Activated B cell treated with CpG ODN at 0.5 μM for 24 hours (primary cell): Measurements from ENCODE around the gene TGFB1. TPM values are rescaled to one million over a fixed set of nuclear protein-coding genes. Genes with fewer than 3 reads are reported as not detected.
A peak's percentile ranks its signal among the peaks of the same experiment; 100 is the strongest.

Experiments
- ATAC-seq: fragments of 200-7000 bp; cut with Tn5 transposase; one replicate; pipeline ENCODE4 v1.10.0; 2021; ENCODE audit warnings: low read depth, mild to moderate bottlenecking, moderate library complexity
- CTCF ChIA-PET: fragments of 350-600 bp; sonication (Branson Sonifier 250); formaldehyde crosslinking; loops from one replicate; lab custom pipeline; 2021; ENCODE audit warnings: antibody characterized with exemption; lab: Charles Lee
- POLR2A ChIA-PET: fragments of 350-600 bp; sonication (Branson Sonifier 250); formaldehyde crosslinking; loops from one replicate; lab custom pipeline; 2021; ENCODE audit warnings: antibody characterized with exemption; lab: Charles Lee
- DNase-seq: peaks from one replicate; pipeline ENCODE4 v3.0.0; 2022
- H3K27ac Mint-ChIP-seq: one replicate; pipeline ENCODE4 v1.8.0; 2020; ENCODE audit warnings: mixed read lengths
- H3K27me3 Mint-ChIP-seq: one replicate; pipeline ENCODE4 v1.8.0; 2021; ENCODE audit warnings: mixed read lengths
- H3K36me3 Mint-ChIP-seq: one replicate; pipeline ENCODE4 v1.8.0; 2021; ENCODE audit warnings: low read depth, mixed read lengths
- H3K4me1 Mint-ChIP-seq: one replicate; pipeline ENCODE4 v1.8.0; 2021; ENCODE audit warnings: mixed read lengths
- H3K4me3 Mint-ChIP-seq: one replicate; pipeline ENCODE4 v1.8.0; 2020; ENCODE audit warnings: mild to moderate bottlenecking, mixed read lengths
- H3K9me3 Mint-ChIP-seq: one replicate; pipeline ENCODE4 v1.8.0; 2020; ENCODE audit warnings: mixed read lengths
- CTCF ChIP-seq: fragments of 200-600 bp; IDR thresholded peaks from one replicate; pipeline ENCODE4 v1.8.0; 2022; ENCODE audit warnings: antibody characterized with exemption, mild to moderate bottlenecking
- intact Hi-C: fragments of 100-400 bp; cut with micrococcal nuclease; formaldehyde crosslinking; loops from one replicate; pipeline ENCODE4 v1.15.1; 2024
- total RNA-seq: library from RNA; stranded (reverse); gene quantifications from 2 replicates; pipeline ENCODE4 v1.2.3, GENCODE V29; 2022

The TGFB1 gene
- total RNA-seq, 1 donor from 2014 or later, result 88.5 TPM

- H3K27ac Mint-ChIP-seq, result no peak overlapping the region
- intact Hi-C loops, result no loop called here
- no peak for TF ChIP-seq CTCF
- ChIA-PET CTCF (no interaction called here), POLR2A (interaction anchor here (0.6 kb wide), 1 partner anchor 20 kb away, joined by 3 read pairs; no protein-coding TSS in a partner anchor)
- H3K36me3 Mint-ChIP-seq, result peaks cover 56% of the 10 kb centered on the region
- ATAC-seq (no peak), DNase-seq (no peak)
- no peaks in the 10 kb centered on the region for H3K27me3 Mint-ChIP-seq
- H3K9me3 Mint-ChIP-seq, result no peaks in the 10 kb centered on the region
- peaks cover 61% of the 10 kb centered on the region for H3K4me1 Mint-ChIP-seq
- H3K4me3 Mint-ChIP-seq, result no peak overlapping the region
These were observed 22.6 kb downstream of the TGFB1 start for GRCh38 chr19:41330946-41331678.

- Mint-ChIP-seq H3K4me3 (no peak overlapping the region), H3K9me3 (no peaks in the 10 kb centered on the region), H3K4me1 (peaks cover 61% of the 10 kb centered on the region), H3K27ac (no peak overlapping the region), H3K27me3 (no peaks in the 10 kb centered on the region), H3K36me3 (peaks cover 54% of the 10 kb centered on the region)
- no peak for DNase-seq
- CTCF ChIA-PET, result no interaction called here
- intact Hi-C loops, result no loop called here
- no peak for ATAC-seq
- POLR2A ChIA-PET, result no interaction called here
- no peak for TF ChIP-seq CTCF
These were observed 23.2 kb downstream of the TGFB1 start for GRCh38 chr19:41330481-41330880.

GRCh38 chr19:41328842-41329225, 24.9 kb downstream of the TGFB1 start:
- no peak for DNase-seq
- no peaks in the 10 kb centered on the region for H3K27me3 Mint-ChIP-seq
- peaks cover 47% of the 10 kb centered on the region for H3K36me3 Mint-ChIP-seq
- peak overlapping the region; percentile 77 for H3K4me3 Mint-ChIP-seq
- ChIA-PET POLR2A (interaction anchor here (0.5 to 6.2 kb wide), 9 partner anchors 9 to 576 kb away, joined by 3 to 119 read pairs (median 8); partner anchors contain the start of genes B9D2, HNRNPUL1 and TGFB1), CTCF (interaction anchor here (0.6 to 1.2 kb wide), 2 partner anchors 11 to 27 kb away, joined by 3 read pairs; no protein-coding TSS in a partner anchor)
- TF ChIP-seq CTCF, result no peak
- intact Hi-C loops, result no loop called here
- ATAC-seq, result no peak
- H3K4me1 Mint-ChIP-seq, result peaks cover 65% of the 10 kb centered on the region
- peak overlapping the region; percentile 91 for H3K27ac Mint-ChIP-seq
- H3K9me3 Mint-ChIP-seq, result no peaks in the 10 kb centered on the region

- Mint-ChIP-seq H3K36me3 (peaks cover 45% of the 10 kb centered on the region), H3K4me1 (peaks cover 66% of the 10 kb centered on the region), H3K4me3 (peak overlapping the region; percentile 77), H3K9me3 (no peaks in the 10 kb centered on the region), H3K27ac (peak overlapping the region; percentile 91), H3K27me3 (no peaks in the 10 kb centered on the region)
- no peak for TF ChIP-seq CTCF
- POLR2A ChIA-PET, result interaction anchor here (0.5 to 6.2 kb wide), 12 partner anchors 11 to 551 kb away, joined by 3 to 119 read pairs (median 6); partner anchors contain the start of genes B9D2, CCDC97, HNRNPUL1 and TGFB1
- ATAC-seq, result peak; percentile 4
- DNase-seq, result no peak
- intact Hi-C loops, result no loop called here
- CTCF ChIA-PET, result interaction anchor here (0.6 to 2.2 kb wide), 4 partner anchors 12 to 27 kb away, joined by 3 to 18 read pairs (median 4); partner anchors contain the start of gene TGFB1
These were observed 25.4 kb downstream of the TGFB1 start for GRCh38 chr19:41328157-41328841.
